Loucy (cell line): ENCODE measurements around the gene SYNRG.

Experiments used
- CTCF ChIP-seq: fragments of 200-600 bp; sonication (generic); conservative IDR thresholded peaks from 2 replicates; pipeline ENCODE4 v1.5.1; 2014; ENCODE audit warnings: mild to moderate bottlenecking, antibody characterized with exemption, low read length
- EZH2phosphoT487 ChIP-seq: fragments of 200-600 bp; IDR thresholded peaks from 2 replicates; pipeline ENCODE4 v1.6.1; 2018; ENCODE audit warnings: antibody characterized with exemption, mild to moderate bottlenecking, moderate library complexity, borderline replicate concordance

DNA sequence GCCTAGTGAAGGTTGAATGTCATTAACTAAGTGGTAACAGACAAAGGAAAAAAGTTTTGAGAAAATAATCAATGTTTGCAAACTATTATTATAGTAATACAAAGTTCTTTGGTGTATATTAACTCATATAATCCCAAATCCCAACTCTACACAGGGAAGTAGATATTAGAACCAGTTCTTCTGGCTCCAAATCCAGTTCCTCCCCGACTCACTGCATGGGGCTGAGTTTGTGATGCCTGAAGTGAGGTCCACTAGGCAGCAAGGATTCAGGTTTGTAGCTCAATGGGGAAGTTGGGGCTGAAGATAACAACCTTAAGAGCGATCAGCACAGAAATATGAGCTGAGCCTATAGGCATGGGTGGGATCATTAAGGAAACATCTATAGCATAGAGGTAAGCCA, 5.6 kb upstream of the SYNRG start:
- TF ChIP-seq CTCF = no peak
- no peak for TF ChIP-seq EZH2phosphoT487
